ENCODE measurements around the gene C1orf50.
"Not testable (repeated sequence)": the region's sequence is repeated elsewhere in the genome, so short reads cannot be mapped to it uniquely, and the experiment has no call there.

The C1orf50 gene

DNA sequence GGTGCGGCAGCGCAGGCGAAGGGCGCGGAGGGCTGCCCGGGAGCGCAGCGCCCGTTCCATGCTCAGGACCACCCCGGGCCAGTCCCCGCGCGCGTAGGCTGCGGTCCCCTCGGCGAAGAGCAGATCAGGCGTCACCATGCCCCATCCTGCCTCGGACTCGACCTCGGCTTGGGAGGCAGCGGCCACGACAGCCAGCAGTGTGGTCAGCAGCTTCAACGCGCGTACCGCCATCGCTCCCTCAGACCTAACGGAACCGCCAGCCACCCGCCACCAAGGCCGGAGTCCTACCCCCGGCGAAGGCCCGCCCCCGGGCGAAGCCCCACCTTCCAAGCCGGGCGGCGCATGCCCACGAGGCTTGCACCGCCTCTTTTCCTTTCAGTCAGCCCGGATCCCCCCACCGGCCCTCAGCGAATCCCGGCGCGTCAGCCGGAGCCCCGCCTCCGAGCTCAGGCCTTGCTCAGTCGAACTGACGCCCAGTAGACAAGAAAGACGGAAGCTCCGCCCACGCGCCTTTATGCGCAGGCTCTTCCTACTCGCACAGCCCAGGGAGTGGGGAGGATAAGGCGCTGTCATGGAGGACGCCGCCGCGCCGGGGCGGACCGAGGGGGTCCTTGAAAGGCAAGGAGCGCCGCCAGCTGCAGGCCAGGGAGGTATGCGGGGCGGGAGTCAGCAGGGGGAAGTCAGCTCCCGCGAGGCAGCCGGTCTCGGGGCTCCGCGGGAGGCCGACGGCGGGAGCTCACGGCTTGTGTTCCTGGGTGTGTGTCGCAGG, at the start of gene C1orf50, which contains the start of gene P3H1:
Gene C1orf50 (plus strand): TSS at position 509 of the 769 bp plus-strand sequence. CDS start 63 bp downstream, at position 572.
Gene P3H1 (minus strand): TSS at position 288 of the 769 bp plus-strand sequence. CDS start 57 bp downstream, at position 231.
- DNase-seq, result peak; percentile 99 to 100 (median 99)

GRCh38 chr1:42720868-42721267, 46.2 kb upstream of the C1orf50 start:
- no peak for DNase-seq

GRCh38 chr1:42721926-42722325, 45.1 kb upstream of the C1orf50 start:
- no peak for DNase-seq

DNA sequence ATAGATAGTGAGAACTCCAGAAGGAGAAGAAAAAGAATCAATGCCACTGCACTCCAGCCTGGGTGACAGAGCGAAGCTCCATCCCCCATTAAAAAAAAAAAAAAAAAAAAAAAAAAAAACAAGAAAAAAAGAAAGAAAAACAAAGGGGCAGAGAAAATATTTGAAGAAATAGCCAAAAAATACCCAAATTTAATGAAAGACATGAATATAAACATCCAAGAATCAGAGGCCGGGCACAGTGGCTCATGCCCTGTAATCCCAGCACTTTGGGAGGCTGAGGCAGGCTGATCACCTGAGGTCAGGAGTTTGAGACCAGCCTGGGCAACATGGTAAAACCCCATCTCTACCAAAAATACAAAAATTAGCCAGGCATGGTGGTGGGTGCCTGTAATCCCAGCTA, 44.6 kb upstream of the C1orf50 start:
- not testable (repeated sequence) for DNase-seq

DNA sequence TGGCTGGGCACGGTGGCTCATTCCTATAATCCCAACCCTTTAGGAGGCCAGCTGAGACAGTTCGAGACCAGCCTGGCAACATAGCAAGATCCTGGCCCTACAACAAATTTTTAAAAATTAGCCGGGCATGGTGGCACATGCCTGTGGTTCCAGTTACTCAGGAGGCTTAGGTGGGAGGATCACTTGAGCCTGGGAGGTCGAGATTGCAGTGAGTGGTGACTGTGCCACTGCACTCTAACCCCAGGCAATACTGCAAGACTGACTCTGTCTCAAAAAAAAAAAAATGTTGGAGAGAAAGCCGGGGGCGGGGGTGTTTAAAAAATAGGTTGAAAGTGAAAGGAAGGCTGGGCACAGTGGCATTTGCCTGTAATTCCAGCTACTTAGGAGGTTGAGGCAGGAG, 43.5 kb upstream of the C1orf50 start:
- no peak for DNase-seq

GRCh38 chr1:42725820-42726219, 41.2 kb upstream of the C1orf50 start:
- not testable (repeated sequence) for DNase-seq

DNA sequence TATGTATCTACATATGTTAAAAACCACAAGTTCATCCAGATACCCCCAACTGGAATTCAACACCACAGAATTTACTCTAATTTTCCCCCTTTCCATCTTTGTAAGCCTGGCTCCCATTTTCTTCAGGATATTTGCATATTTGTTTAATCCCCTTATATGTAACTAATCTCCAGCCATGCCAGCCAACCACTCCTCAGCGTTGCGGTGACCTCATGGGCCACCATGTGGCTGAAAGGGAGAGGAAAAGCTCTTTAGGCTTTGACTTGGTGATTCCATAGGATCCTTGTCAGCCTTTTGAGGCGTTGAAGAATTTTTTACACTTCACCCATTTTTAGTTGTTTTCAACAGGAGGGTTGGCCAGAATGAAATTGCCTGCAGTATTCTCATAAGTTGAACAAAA, 37.0 kb upstream of the C1orf50 start:
- no peak for DNase-seq

- peak in 1 of 3 experiments; percentile 15 for DNase-seq
These were observed 36.1 kb upstream of the C1orf50 start for GRCh38 chr1:42730988-42731387.

- no peak for DNase-seq
These were observed 35.5 kb upstream of the C1orf50 start for GRCh38 chr1:42731585-42731984.

GRCh38 chr1:42732126-42732680, 34.8 kb upstream of the C1orf50 start:
- no peak for DNase-seq

- DNase-seq, result no peak
These were observed 33.4 kb upstream of the C1orf50 start for GRCh38 chr1:42733415-42734200.

GRCh38 chr1:42734201-42735035, 32.6 kb upstream of the C1orf50 start:
- DNase-seq, result no peak

DNA sequence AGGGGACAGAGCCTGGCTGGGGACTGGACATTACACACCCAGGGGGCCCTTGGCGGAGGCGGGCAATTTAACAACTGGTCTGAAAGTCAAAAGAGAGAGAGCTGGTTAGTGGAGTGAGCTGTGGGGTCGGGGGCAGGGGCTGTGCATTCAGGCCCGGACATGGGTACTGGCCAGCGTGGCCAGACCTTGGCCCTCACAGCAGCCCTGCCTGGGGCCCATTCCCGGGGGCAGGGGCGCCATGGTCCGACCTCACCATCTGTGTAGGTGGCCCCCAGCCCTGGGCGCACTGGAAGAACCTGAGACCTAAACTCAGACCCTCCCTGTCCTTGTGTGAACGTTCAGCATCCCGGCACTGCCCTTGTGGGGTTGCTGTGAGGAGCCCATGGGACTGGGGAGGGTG, 32.0 kb upstream of the C1orf50 start:
- no peak for DNase-seq

GRCh38 chr1:42735477-42736105, 31.5 kb upstream of the C1orf50 start:
- DNase-seq, result peak in 1 of 3 experiments; percentile 40

- DNase-seq, result no peak
These were observed 30.9 kb upstream of the C1orf50 start for GRCh38 chr1:42736152-42736551.

DNA sequence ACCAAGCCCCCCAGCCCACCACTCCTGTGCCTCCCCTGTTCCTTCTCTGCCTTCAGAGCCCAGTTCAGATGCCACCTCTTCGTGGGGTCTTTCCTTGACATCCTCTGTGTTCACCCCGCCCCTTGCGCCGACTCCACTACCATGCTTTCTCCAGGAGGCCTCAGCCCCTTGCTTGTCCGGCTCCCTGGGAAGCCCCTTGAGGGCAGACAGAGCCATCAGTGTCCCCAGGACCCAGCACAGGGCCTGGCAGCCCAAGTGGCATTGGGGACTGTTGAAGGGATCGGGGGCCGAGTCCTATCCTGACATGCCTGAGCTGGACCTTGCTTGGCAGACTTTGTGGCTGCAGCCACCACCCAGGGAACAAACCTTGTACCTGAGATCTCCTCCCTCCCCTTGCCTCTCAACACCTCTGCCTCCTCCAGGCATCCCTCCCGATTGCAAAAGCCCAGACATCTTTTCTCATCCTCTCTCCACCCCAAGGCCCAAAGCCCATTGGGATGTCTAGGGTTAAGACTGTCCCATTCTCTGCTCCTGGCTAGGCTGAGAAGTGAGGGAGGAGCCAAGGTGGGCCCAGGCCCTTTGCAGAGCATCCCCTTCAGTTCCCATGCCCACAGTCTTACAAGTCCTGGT, 30.4 kb upstream of the C1orf50 start:
- no peak for DNase-seq

- no peak for DNase-seq
These were observed 29.8 kb upstream of the C1orf50 start for GRCh38 chr1:42737257-42737656.

- DNase-seq, result no peak
These were observed 28.9 kb upstream of the C1orf50 start for GRCh38 chr1:42737986-42738677.

GRCh38 chr1:42738678-42739226, 28.3 kb upstream of the C1orf50 start:
- no peak for DNase-seq

Measured in NCI-H1417 (cell line).